Kidney (tissue), 14 donors: ENCODE data around the gene PCA3. TPM values are rescaled to one million over a fixed set of nuclear protein-coding genes. Genes with fewer than 3 reads are reported as not detected.

ENCODE experiments used
- DNase-seq, 5 donors: peaks; one replicate each; pipeline ENCODE4 v3.0.0-alpha.2; 2013 to 2020
- FAIRE-seq: peaks from 2 replicates; lab custom pipeline; 2012; peaks lifted over from hg19 to GRCh38; lab: Jason Lieb, UNC
- H3K27ac ChIP-seq, 2 donors: one replicate each; pipeline ENCODE4 v1.7.0; 2013; ENCODE audit warnings: low read depth in 2 of 2, low read length in 2 of 2, inconsistent platforms in 1 of 2
- H3K27me3 ChIP-seq: one replicate; pipeline ENCODE4 v1.7.1; 2013; ENCODE audit warnings: low read length, inconsistent platforms; ENCODE audit not compliant: control insufficient read depth, insufficient read depth
- H3K36me3 ChIP-seq, 3 donors: one replicate each; pipeline versions ENCODE4 v1.7.0 to v1.7.1; 2013; ENCODE audit warnings: low read length in 3 of 3, control low read depth in 1 of 3, inconsistent platforms in 1 of 3; ENCODE audit not compliant: insufficient read depth in 3 of 3, control insufficient read depth in 2 of 3
- H3K4me1 ChIP-seq, 3 donors: one replicate each; pipeline versions ENCODE4 v1.7.0 to v1.7.1; 2013; ENCODE audit warnings: low read length in 3 of 3, inconsistent platforms in 1 of 3, low read depth in 1 of 3; ENCODE audit not compliant: control insufficient read depth in 2 of 3, insufficient read depth in 2 of 3
- H3K4me3 ChIP-seq, 3 donors: one replicate each; pipeline versions ENCODE4 v1.7.0 to v1.8.1; 2013; ENCODE audit warnings: low read length in 3 of 3, control low read depth in 1 of 3, inconsistent platforms in 1 of 3
- H3K9ac ChIP-seq, 3 donors: one replicate each; pipeline versions ENCODE4 v1.7.0 to v1.7.1; 2013; ENCODE audit warnings: low read length in 3 of 3, control low read depth in 1 of 3, inconsistent platforms in 1 of 3
- H3K9me3 ChIP-seq, 3 donors: one replicate each; pipeline versions ENCODE4 v1.7.0 to v1.7.1; 2013; ENCODE audit warnings: low read length in 3 of 3, control low read depth in 1 of 3, inconsistent platforms in 1 of 3; ENCODE audit not compliant: control insufficient read depth in 2 of 3, insufficient read depth in 1 of 3
- intact Hi-C: fragments of 100-400 bp; cut with DNase I; formaldehyde crosslinking; loops from one replicate; pipeline ENCODE4 v1.11.1; 2022
- polyA plus RNA-seq: library from polyadenylated mRNA; stranded (reverse); fragments of 350-450 nt; fragmentation: Illumina TruSeq; extraction: RNeasy Lipid Tissue Mini Kit (QIAGEN cat#74804); gene quantifications from one replicate; pipeline ENCODE4 v1.2.3, GENCODE V29; 2014; ENCODE audit warnings: low read depth, low replicate concordance; ENCODE audit not compliant: insufficient read depth
- total RNA-seq: library from RNA; stranded (reverse); fragmentation: NEBNext Ultra II Directional; extraction: Animal tissue kit (Norgen Biotek cat#: 25700); gene quantifications from one replicate; pipeline ENCODE4 v1.2.1, GENCODE V29; 2021
- TF ChIP-seq, protein P1 (sequence below): IDR thresholded peaks from 3 replicates; pipeline ENCODE4 v1.5.1; 2012; ENCODE audit warnings: mild to moderate bottlenecking, moderate library complexity, borderline replicate concordance; ENCODE audit not compliant: insufficient read depth; ENCODE audit errors: extremely low read depth
- donor health status: control.
- donor health status: control.
- donor health status: control.
- donor health status: control.
- donor health status: control.
- donor health status: DM: yes; HTN: yes; CAD: no.
- donor health status: Normal renal cell carcinoma (clear cell type).

The PCA3 gene
- total and polyA plus RNA-seq, 2 donors from 2014 or later: 0.11 TPM; not detected in 1

DNA sequence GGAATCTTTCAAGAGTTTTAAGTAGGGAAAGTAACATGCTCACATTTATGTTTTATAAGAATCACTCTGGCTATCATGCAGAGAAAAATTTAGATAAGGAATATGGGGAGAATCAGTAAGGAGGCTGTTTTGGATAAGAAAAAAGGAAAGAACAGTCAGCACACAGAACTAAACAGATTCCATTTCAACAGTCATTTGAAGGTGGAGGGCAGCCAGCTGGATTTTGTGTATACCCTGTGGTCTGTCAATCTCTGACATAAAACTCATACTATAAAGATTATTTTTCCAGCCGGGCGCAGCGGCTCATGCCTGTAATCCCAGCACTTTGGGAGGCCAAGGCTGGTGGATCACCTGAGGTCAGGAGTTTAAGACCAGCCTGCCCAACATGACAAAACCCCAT lies 64.2 kb downstream of the PCA3 start:
- H3K4me1 ChIP-seq: no peaks in the 10 kb centered on the region
- FAIRE-seq (no peak), DNase-seq (no peak)
- no peak overlapping the region for H3K27ac ChIP-seq
- no peaks in the 10 kb centered on the region for H3K9me3 ChIP-seq
- no peaks in the 10 kb centered on the region for H3K36me3 ChIP-seq
- no peak overlapping the region for H3K9ac ChIP-seq
- no peak overlapping the region for H3K4me3 ChIP-seq
- TF ChIP-seq, protein P1, sequence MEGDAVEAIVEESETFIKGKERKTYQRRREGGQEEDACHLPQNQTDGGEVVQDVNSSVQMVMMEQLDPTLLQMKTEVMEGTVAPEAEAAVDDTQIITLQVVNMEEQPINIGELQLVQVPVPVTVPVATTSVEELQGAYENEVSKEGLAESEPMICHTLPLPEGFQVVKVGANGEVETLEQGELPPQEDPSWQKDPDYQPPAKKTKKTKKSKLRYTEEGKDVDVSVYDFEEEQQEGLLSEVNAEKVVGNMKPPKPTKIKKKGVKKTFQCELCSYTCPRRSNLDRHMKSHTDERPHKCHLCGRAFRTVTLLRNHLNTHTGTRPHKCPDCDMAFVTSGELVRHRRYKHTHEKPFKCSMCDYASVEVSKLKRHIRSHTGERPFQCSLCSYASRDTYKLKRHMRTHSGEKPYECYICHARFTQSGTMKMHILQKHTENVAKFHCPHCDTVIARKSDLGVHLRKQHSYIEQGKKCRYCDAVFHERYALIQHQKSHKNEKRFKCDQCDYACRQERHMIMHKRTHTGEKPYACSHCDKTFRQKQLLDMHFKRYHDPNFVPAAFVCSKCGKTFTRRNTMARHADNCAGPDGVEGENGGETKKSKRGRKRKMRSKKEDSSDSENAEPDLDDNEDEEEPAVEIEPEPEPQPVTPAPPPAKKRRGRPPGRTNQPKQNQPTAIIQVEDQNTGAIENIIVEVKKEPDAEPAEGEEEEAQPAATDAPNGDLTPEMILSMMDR: no peak
- intact Hi-C loops: no loop called here
- H3K27me3 ChIP-seq: no peaks in the 10 kb centered on the region

DNA sequence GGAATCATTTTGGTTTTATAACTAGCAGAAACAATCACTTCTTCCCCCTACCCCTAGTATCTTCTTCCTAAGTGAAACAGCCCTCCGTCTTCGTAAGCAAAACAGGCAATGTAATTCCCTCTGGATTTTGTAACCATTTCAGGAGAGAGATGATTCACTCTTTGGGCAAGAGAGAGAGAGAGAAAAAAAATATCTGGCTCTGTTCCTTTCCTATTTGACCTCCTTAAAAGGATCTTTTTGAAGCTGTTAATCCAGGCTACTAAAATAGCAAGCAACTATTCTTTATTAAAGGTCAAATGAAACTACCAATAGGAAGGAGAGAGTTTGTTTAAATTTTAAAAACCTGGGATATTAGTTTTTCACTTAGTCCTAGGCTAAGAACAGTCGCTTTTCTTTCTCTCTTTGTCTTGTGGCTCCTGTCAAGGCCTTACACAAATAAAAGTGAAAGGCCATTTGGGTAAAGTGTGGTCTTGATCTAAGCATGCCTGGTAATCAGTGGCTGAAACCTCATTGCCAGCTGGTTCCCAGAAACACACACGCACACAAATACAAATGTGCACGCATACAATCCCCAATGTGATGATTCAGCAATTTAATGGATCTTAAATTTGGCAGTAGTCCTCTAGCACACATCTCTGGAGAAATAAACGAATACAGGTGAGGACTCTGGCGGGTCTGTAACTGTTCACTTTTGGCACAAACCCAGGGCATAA lies 71.5 kb downstream of the PCA3 start:
- no peak overlapping the region for H3K4me3 ChIP-seq
- no peak for DNase-seq
- no peak overlapping the region for H3K9ac ChIP-seq
- FAIRE-seq: no peak
- intact Hi-C loops: no loop called here
- no peaks in the 10 kb centered on the region for H3K36me3 ChIP-seq
- TF ChIP-seq, protein P1: no peak
- H3K9me3 ChIP-seq: no peaks in the 10 kb centered on the region
- peaks cover 0 to 2% (median 0%) of the 10 kb centered on the region in 3 donors for H3K4me1 ChIP-seq
- no peaks in the 10 kb centered on the region for H3K27me3 ChIP-seq
- peak overlapping the region in 1 of 2 donors; percentile 52 for H3K27ac ChIP-seq

Other genes starting within 250 kb of the PCA3 start
- gene PRUNE2, start 141.7 kb downstream of the PCA3 start, total RNA-seq: 65.1 TPM
- 12.6 TPM for gene PRUNE2, start 141.7 kb downstream of the PCA3 start, polyA plus RNA-seq